Activated CD8-positive, alpha-beta memory T cell treated with anti-CD3 and anti-CD28 coated beads for 24 hours (primary cell): ENCODE results near the gene MS4A15.
"Not testable (repeated sequence)": the region's sequence is repeated elsewhere in the genome, so short reads cannot be mapped to it uniquely, and the experiment has no call there.

Source experiments
- DNase-seq: peaks from one replicate; pipeline ENCODE4 v3.0.0-alpha.2; 2020

Gene MS4A15

GRCh38 chr11:60810151-60810550, 53.5 kb downstream of the MS4A15 start:
- DNase-seq: no peak

DNA sequence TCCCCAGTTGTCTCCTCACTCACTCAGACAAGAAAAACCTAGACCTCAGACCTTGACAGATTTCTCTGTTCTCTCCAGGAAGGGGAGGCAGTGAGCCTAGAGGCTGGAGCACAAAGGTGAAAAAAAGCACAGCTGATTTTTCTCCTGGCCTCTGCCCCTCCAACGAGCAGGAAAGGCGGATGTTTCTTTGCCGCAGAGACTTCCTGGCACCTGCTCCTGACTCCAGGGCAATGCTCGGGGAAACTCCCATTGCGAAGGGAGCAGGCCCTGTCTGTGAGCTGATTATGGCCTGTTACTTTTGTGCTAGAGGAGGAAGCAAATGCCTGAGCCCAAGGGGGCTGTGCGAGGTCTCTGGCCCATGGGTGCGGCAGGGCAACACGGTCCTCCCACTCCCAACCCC, 53.9 kb downstream of the MS4A15 start:
- DNase-seq: no peak

- DNase-seq: no peak
Observed at GRCh38 chr11:60813324-60813723, 56.7 kb downstream of the MS4A15 start.

DNA sequence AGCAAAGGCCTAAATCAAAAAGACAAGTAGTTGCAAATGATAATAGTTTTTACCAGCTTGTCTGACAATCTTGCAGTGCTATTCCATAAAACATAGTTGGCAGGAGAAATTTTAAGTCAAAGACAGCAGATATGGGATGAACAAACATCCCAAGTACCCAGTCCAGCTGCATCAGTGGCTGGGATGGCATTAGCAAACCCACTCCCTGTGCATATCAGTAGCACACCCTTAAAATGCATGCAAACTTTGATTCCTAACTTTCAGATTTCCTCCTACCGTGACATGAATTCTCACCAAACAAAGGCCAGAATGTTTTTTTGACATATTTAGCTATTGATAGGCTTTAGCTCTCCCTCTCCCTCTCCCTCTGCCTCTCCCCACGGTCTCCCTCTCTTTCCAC, 57.4 kb downstream of the MS4A15 start:
- DNase-seq: no peak

DNA sequence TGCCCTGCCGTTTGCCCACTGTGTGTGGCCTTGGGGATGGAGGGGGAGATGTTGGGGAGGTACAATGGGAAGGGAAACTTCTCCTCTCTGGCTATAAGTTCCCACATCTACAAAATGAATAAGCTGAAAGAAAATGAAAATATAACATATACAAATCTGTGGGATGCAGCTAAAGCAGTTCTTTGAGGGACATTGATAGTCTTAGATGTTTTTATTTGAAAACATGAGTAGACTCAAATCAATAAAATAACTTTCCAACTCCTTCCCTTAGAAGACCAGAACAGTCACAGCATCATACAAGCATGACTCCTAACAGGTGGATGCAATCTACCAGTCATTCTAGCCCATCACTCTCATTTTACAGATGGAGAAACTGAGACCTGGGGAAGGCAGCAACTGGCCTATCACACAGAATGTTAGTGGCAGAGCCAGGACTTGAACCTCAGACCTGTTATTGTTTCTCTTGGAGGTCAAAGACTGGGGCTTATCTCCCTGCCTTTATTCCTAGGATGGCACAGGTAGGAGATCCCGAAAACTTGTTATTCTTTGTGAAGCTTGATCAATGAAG, 60.0 kb downstream of the MS4A15 start:
- no peak for DNase-seq

DNA sequence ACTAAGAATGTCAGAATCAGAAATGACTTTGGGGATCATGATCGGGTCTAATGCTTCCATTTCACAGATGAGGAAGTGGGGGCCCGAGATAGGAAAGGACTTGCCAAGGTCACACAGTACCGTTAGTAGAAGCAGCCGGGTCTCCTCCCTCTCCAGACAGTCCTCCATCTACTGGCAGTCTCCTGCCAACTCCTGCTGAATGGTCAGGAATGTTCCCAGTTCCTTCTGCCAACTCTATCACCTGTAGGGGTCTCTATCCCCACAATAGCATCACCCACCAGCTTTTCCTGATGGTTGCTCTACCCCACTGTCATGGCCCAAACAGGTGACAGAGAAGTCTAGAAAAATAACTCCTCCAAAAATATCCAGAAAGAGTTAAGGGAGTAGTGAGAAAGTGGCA, 61.4 kb downstream of the MS4A15 start:
- no peak for DNase-seq

DNA sequence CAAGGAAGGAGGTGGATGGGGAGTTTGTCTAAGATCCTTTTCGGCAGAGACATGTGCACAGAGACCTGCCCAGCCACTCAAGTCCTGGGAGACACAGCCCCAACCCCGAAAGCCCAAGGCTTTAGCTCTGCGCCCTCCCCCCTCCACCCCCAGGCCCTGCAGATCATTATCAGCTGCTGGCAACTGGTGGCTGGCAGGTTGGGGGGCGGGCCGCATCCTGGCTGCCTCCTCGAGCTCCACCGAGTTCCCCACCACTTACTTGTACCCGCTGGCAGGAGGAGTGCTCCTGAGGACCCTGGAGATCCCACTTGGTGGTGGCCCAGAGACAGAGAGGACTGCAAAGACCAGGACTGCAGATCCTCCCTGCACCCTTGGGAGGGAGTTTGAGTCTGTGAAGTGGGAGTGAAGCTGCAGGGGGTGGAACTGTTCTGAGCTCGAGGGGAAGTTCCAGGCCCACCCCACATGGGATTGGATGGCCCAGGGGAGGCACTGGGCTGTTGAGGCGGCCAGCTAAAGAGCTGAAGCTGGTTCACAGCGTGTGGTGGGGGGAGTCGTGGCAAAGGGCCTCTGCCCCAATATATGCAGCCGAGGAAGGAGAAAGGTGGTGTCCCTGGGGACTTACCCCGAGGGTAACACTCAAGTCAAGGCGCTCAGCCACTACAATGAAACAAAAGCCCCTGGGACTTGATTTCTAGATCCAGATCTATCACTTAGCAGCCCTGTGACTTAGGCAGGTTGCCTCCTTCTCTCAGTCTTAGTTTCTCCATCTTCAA, 65.3 kb downstream of the MS4A15 start:
- DNase-seq: no peak

- DNase-seq: not testable (repeated sequence)
Observed at GRCh38 chr11:60823745-60824306, 67.2 kb downstream of the MS4A15 start.

DNA sequence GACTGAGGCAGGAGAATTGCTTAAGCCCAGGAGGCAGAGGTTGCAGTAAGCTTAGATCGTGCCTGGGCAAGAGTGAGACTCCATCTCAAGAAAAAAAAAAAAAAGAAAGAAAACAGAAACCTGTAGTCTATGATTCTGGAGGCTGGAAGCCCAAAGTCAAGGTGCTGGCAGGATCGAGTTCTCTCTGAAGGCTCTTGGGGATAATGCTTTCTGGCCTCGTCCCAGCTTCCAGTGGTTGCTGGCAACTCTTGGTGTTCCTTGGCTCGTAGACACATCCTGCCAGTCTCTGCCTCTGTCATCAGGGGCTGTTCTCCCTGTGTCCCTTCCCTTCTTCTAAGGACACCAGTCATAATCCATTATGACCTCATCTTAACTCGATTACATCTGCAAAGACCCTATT, 68.5 kb downstream of the MS4A15 start:
- DNase-seq: no peak

DNA sequence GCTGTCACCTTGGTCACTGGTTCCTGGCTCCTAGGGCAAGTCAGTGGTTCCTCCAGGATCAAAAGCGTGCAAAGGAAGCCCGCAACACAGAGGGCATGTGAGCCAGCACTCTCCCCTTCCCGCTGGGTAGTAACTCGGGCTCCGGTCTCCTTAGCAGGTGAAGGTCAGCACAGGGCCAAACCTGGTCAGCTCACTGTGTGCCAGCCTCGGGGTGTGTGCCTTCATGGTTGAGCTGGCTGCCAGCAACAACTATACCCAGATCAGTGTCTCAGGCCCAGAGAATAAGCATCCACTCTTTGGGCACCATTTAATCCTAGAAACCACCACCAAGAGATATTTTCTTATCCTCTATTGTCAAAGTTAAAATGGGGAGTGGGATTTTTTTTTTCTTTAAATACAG, 69.1 kb downstream of the MS4A15 start:
- no peak for DNase-seq
